ES-I3 (cell line): ENCODE measurements around the gene MLIP.
"Not testable (repeated sequence)": the region's sequence is repeated elsewhere in the genome, so short reads cannot be mapped to it uniquely, and the experiment has no call there.

Experiments
- H3K36me3 ChIP-seq: 2 replicates; pipeline ENCODE4 v1.6.1; 2013; ENCODE audit warnings: mild to moderate bottlenecking, low read length, control low read depth, moderate library complexity; ENCODE audit not compliant: insufficient read depth
- H3K4me1 ChIP-seq: 2 replicates; pipeline ENCODE4 v1.6.1; 2013; ENCODE audit warnings: mild to moderate bottlenecking, control low read depth, low read length; ENCODE audit not compliant: insufficient read depth
- H3K9ac ChIP-seq: 2 replicates; pipeline ENCODE4 v1.6.1; 2013; ENCODE audit warnings: low read depth, mild to moderate bottlenecking, low read length, moderate library complexity
- H3K9me3 ChIP-seq: 2 replicates; pipeline ENCODE4 v1.6.1; 2013; ENCODE audit warnings: mild to moderate bottlenecking, low read length, moderate library complexity; ENCODE audit not compliant: control insufficient read depth, insufficient read depth

MLIP gene

GRCh38 chr6:54244430-54244829 is 133.2 kb downstream of the MLIP start:
- Histone ChIP-seq H3K9ac (no peak overlapping the region), H3K4me1 (no peaks in the 10 kb centered on the region), H3K9me3 (no peaks in the 10 kb centered on the region), H3K36me3 (no peaks in the 10 kb centered on the region)

GRCh38 chr6:54245265-54245664 is 134.0 kb downstream of the MLIP start:
- no peaks in the 10 kb centered on the region for H3K4me1 ChIP-seq
- H3K9ac ChIP-seq = no peak overlapping the region
- no peaks in the 10 kb centered on the region for H3K9me3 ChIP-seq
- no peaks in the 10 kb centered on the region for H3K36me3 ChIP-seq

GRCh38 chr6:54248319-54248718 is 137.1 kb downstream of the MLIP start:
- Histone ChIP-seq H3K36me3 (no peaks in the 10 kb centered on the region), H3K9ac (no peak overlapping the region), H3K9me3 (no peaks in the 10 kb centered on the region), H3K4me1 (no peaks in the 10 kb centered on the region)

GRCh38 chr6:54248994-54249393 is 137.8 kb downstream of the MLIP start:
- no peaks in the 10 kb centered on the region for H3K9me3 ChIP-seq
- H3K9ac ChIP-seq = no peak overlapping the region
- H3K36me3 ChIP-seq = no peaks in the 10 kb centered on the region
- H3K4me1 ChIP-seq = no peaks in the 10 kb centered on the region

GRCh38 chr6:54249812-54250211 is 138.6 kb downstream of the MLIP start:
- not testable (repeated sequence) for H3K9ac ChIP-seq, H3K36me3 ChIP-seq, H3K4me1 ChIP-seq, H3K9me3 ChIP-seq

GRCh38 chr6:54252496-54252895 is 141.3 kb downstream of the MLIP start:
- H3K9me3 ChIP-seq = no peaks in the 10 kb centered on the region
- H3K36me3 ChIP-seq = no peaks in the 10 kb centered on the region
- no peaks in the 10 kb centered on the region for H3K4me1 ChIP-seq
- H3K9ac ChIP-seq = no peak overlapping the region

GRCh38 chr6:54252916-54253315 is 141.7 kb downstream of the MLIP start:
- Histone ChIP-seq H3K36me3 (no peaks in the 10 kb centered on the region), H3K4me1 (no peaks in the 10 kb centered on the region), H3K9me3 (no peaks in the 10 kb centered on the region), H3K9ac (no peak overlapping the region)

GRCh38 chr6:54254886-54255285 is 143.6 kb downstream of the MLIP start:
- no peaks in the 10 kb centered on the region for H3K9me3 ChIP-seq
- H3K36me3 ChIP-seq = no peaks in the 10 kb centered on the region
- H3K9ac ChIP-seq = no peak overlapping the region
- H3K4me1 ChIP-seq = no peaks in the 10 kb centered on the region

- no peaks in the 10 kb centered on the region for H3K4me1 ChIP-seq
- no peaks in the 10 kb centered on the region for H3K9me3 ChIP-seq
- H3K36me3 ChIP-seq = no peaks in the 10 kb centered on the region
- no peak overlapping the region for H3K9ac ChIP-seq
These were observed 144.6 kb downstream of the MLIP start for GRCh38 chr6:54255886-54256285.

GRCh38 chr6:54260025-54260424 is 148.8 kb downstream of the MLIP start:
- H3K36me3 ChIP-seq = no peaks in the 10 kb centered on the region
- no peak overlapping the region for H3K9ac ChIP-seq
- H3K9me3 ChIP-seq = no peaks in the 10 kb centered on the region
- peaks cover 8% of the 10 kb centered on the region for H3K4me1 ChIP-seq

- H3K9me3 ChIP-seq = no peaks in the 10 kb centered on the region
- no peaks in the 10 kb centered on the region for H3K36me3 ChIP-seq
- H3K9ac ChIP-seq = no peak overlapping the region
- H3K4me1 ChIP-seq = peaks cover 8% of the 10 kb centered on the region
These were observed 151.3 kb downstream of the MLIP start for GRCh38 chr6:54262499-54262898.

- no peaks in the 10 kb centered on the region for H3K36me3 ChIP-seq
- peaks cover 8% of the 10 kb centered on the region for H3K4me1 ChIP-seq
These were observed 151.7 kb downstream of the MLIP start for GRCh38 chr6:54262971-54263370.

GRCh38 chr6:54264581-54265272 is 153.5 kb downstream of the MLIP start:
- Histone ChIP-seq H3K9me3 (no peaks in the 10 kb centered on the region), H3K36me3 (no peaks in the 10 kb centered on the region), H3K4me1 (peaks cover 8% of the 10 kb centered on the region), H3K9ac (no peak overlapping the region)

More at GRCh38 chr6:54262971-54263370, 151.7 kb downstream of the MLIP start:
- H3K9me3 ChIP-seq = no peaks in the 10 kb centered on the region
- no peak overlapping the region for H3K9ac ChIP-seq

- no peaks in the 10 kb centered on the region for H3K9me3 ChIP-seq
- H3K9ac ChIP-seq = no peak overlapping the region
- H3K4me1 ChIP-seq = peaks cover 8% of the 10 kb centered on the region
- no peaks in the 10 kb centered on the region for H3K36me3 ChIP-seq
These were observed 155.2 kb downstream of the MLIP start for GRCh38 chr6:54266400-54266923.

- Histone ChIP-seq H3K4me1 (peaks cover 8% of the 10 kb centered on the region), H3K36me3 (no peaks in the 10 kb centered on the region), H3K9ac (no peak overlapping the region), H3K9me3 (no peaks in the 10 kb centered on the region)
These were observed 156.6 kb downstream of the MLIP start for GRCh38 chr6:54267798-54268197.
